Breast epithelium (tissue), 4 donors: ENCODE data around the gene MAP3K21. TPM values are rescaled to one million over a fixed set of nuclear protein-coding genes. Genes with fewer than 3 reads are reported as not detected.

Source experiments
- DNase-seq, 2 donors: peaks; one replicate each; pipeline ENCODE4 v3.0.0-alpha.2; 2019; ENCODE audit warnings: low spot score in 2 of 2
- H3K27ac ChIP-seq, 2 donors: fragments of 200-600 bp; sonication (generic) in 1 of 2; one replicate each; pipeline ENCODE4 v1.5.1; 2016 to 2019; ENCODE audit warnings: mild to moderate bottlenecking in 1 of 2
- H3K27me3 ChIP-seq, 2 donors: fragments of 200-600 bp; sonication (generic) in 1 of 2; one replicate each; pipeline versions ENCODE4 v1.5.1 to v1.6.0; 2017 to 2019; ENCODE audit warnings: control low read depth in 1 of 2, mild to moderate bottlenecking in 1 of 2
- H3K36me3 ChIP-seq: fragments of 200-600 bp; one replicate; pipeline ENCODE4 v1.5.1; 2019
- H3K4me1 ChIP-seq, 2 donors: fragments of 200-600 bp; sonication (generic); one replicate each; pipeline ENCODE4 v1.5.1; 2016 to 2019; ENCODE audit warnings: control low read depth in 1 of 2
- H3K4me3 ChIP-seq, 3 donors: fragments of 200-600 bp; sonication (generic); 1 replicate in 2 of 3; 2 replicates in 1 of 3; pipeline ENCODE4 v1.5.1; 2016 to 2019; ENCODE audit warnings: mild to moderate bottlenecking in 3 of 3, moderate library complexity in 2 of 3
- H3K9me3 ChIP-seq, 2 donors: fragments of 200-600 bp; sonication (generic) in 1 of 2; one replicate each; pipeline ENCODE4 v1.5.1; 2016 to 2019; ENCODE audit warnings: control low read depth in 1 of 2
- POLR2A ChIP-seq: fragments of 450-650 bp; IDR thresholded peaks from one replicate; pipeline ENCODE4 v1.6.1; 2016; ENCODE audit warnings: antibody characterized with exemption, mild to moderate bottlenecking, moderate library complexity
- POLR2AphosphoS5 ChIP-seq, 3 donors: sonication (generic); formaldehyde crosslinking; IDR thresholded peaks; one replicate each; pipeline ENCODE4 v1.6.1; 2017; ENCODE audit warnings: antibody characterized with exemption in 3 of 3
- intact Hi-C: fragments of 100-400 bp; cut with DNase I; formaldehyde crosslinking; loops from one replicate; pipeline ENCODE4 v1.15.1; 2023; ENCODE audit warnings: low total_unique reads
- total RNA-seq, 3 donors: library from RNA; depleted of rRNA; stranded (reverse); fragments of >200 nt; gene quantifications; one replicate each; pipeline ENCODE4 v1.1.0, GENCODE V29; 2016
- TF ChIP-seq, protein P1 (sequence below), 3 donors: fragments of 450-650 bp; IDR thresholded peaks; one replicate each; pipeline ENCODE4 v1.5.1; 2016 to 2017; ENCODE audit warnings: antibody characterized with exemption in 3 of 3, mild to moderate bottlenecking in 3 of 3, moderate library complexity in 3 of 3

MAP3K21 gene
- total RNA-seq, 3 donors from 2014 or later = 1.3 to 9.5 (median 3.9) TPM

DNA sequence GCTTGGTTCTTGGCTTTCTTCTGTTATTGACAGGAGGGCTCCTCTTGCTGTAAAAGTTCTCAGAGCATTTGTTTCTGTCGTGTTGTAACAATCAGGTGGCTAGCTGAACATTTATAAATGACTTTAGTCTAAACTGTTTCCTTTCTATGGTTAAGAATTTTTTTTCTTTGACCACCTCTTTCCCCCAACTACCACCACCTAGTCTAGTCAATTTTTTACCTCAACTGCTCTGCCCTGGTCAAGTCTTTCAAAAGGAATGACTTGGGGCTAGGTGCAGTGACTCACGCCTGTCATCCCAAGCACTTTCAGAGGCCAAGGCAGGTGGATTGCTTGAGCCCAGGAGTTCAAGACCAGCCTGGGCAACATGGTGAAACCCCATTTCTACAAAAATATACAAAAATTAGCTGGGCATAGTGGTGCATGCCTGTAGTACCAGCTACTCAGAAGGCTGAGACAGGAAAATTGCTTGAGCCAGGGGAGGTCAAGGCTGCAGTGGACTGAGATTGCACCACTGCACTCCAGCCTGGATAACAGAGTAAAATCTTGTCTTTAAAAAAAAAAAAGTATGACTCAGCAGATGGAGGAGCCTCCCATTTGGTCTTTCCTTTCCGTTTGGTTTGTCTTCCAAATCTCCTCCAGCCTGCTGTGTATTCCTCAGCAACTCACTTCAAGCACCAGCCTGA, 40.7 kb downstream of the MAP3K21 start:
- H3K4me3 ChIP-seq = no peak overlapping the region
- no peaks in the 10 kb centered on the region for H3K36me3 ChIP-seq
- H3K4me1 ChIP-seq = no peaks in the 10 kb centered on the region
- DNase-seq = no peak
- H3K27me3 ChIP-seq = no peaks in the 10 kb centered on the region
- no peaks in the 10 kb centered on the region for H3K9me3 ChIP-seq
- no peak overlapping the region for H3K27ac ChIP-seq
- TF ChIP-seq POLR2AphosphoS5 (IDR thresholded peaks at IDR 0.05) (no peak), POLR2A (no peak)
- TF ChIP-seq, protein P1, sequence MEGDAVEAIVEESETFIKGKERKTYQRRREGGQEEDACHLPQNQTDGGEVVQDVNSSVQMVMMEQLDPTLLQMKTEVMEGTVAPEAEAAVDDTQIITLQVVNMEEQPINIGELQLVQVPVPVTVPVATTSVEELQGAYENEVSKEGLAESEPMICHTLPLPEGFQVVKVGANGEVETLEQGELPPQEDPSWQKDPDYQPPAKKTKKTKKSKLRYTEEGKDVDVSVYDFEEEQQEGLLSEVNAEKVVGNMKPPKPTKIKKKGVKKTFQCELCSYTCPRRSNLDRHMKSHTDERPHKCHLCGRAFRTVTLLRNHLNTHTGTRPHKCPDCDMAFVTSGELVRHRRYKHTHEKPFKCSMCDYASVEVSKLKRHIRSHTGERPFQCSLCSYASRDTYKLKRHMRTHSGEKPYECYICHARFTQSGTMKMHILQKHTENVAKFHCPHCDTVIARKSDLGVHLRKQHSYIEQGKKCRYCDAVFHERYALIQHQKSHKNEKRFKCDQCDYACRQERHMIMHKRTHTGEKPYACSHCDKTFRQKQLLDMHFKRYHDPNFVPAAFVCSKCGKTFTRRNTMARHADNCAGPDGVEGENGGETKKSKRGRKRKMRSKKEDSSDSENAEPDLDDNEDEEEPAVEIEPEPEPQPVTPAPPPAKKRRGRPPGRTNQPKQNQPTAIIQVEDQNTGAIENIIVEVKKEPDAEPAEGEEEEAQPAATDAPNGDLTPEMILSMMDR (IDR thresholded peaks at IDR 0.05) = no peak
- intact Hi-C loops = no loop called here

DNA sequence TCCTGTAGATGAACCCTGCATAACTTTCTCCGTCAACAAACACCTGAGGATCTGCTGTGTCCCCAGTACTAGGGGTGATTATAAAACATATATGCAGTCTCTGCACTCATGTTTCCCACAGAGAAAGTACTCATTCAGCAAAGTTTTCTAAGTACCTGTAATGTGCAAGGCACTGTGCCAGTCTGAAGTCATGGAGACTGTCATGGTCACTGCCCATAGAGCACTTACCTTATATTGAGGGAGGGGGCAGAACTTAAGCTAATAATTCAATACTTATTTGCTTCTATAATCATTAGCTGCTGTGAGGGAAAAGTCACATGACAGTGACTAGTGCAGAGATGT, 41.2 kb downstream of the MAP3K21 start:
- H3K27me3 ChIP-seq = no peaks in the 10 kb centered on the region
- no peak for TF ChIP-seq POLR2A
- TF ChIP-seq POLR2AphosphoS5 (IDR thresholded peaks at IDR 0.05) = no peak
- TF ChIP-seq, protein P1 (IDR thresholded peaks at IDR 0.05) = no peak

GRCh38 chr1:233372218-233373120, 44.9 kb downstream of the MAP3K21 start:
- Histone ChIP-seq H3K36me3 (no peaks in the 10 kb centered on the region), H3K4me3 (no peak overlapping the region), H3K27me3 (no peaks in the 10 kb centered on the region), H3K9me3 (no peaks in the 10 kb centered on the region), H3K27ac (no peak overlapping the region), H3K4me1 (no peaks in the 10 kb centered on the region)
- DNase-seq = no peak
- no peak for TF ChIP-seq POLR2AphosphoS5 (IDR thresholded peaks at IDR 0.05)
- TF ChIP-seq POLR2A = no peak
- TF ChIP-seq, protein P1 (IDR thresholded peaks at IDR 0.05) = no peak
- intact Hi-C loops = no loop called here

More for the DNA sequence above, 41.2 kb downstream of the MAP3K21 start:
- intact Hi-C loops = no loop called here
- no peaks in the 10 kb centered on the region for H3K4me1 ChIP-seq
- H3K36me3 ChIP-seq = no peaks in the 10 kb centered on the region
- no peak overlapping the region for H3K27ac ChIP-seq
- no peak overlapping the region for H3K4me3 ChIP-seq
- no peak for DNase-seq
- H3K9me3 ChIP-seq = no peaks in the 10 kb centered on the region

DNA sequence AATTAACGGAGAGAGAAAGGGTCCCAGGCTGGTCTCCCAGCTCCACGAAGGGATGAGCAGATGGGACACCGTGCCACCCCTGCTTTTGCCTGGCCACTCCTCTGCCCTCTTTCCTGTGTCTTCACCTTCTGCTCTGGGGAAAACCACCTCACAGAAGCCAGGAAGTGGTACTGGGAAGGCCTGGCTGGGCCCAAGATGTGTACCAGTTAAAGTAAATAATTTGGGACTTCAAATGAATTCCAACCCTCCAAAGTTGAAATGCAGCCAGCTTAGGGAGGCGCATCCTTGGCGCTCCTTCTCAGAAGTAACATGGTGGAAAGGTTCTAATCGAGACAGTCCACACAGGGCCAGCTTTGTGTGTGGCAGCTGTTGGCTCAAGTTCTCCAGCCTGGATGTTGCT, 45.7 kb downstream of the MAP3K21 start:
- Histone ChIP-seq H3K9me3 (no peaks in the 10 kb centered on the region), H3K27ac (no peak overlapping the region), H3K4me1 (no peaks in the 10 kb centered on the region), H3K4me3 (no peak overlapping the region), H3K36me3 (no peaks in the 10 kb centered on the region), H3K27me3 (no peaks in the 10 kb centered on the region)
- TF ChIP-seq POLR2A (no peak), POLR2AphosphoS5 (IDR thresholded peaks at IDR 0.05) (no peak)
- TF ChIP-seq, protein P1 (IDR thresholded peaks at IDR 0.05) = no peak
- intact Hi-C loops = no loop called here
- no peak for DNase-seq

GRCh38 chr1:233375653-233376052, 48.1 kb downstream of the MAP3K21 start:
- intact Hi-C loops = loop anchor here (1.0 kb wide), 1 partner anchor 18 kb away; no protein-coding TSS in a partner anchor
- no peak for DNase-seq
- Histone ChIP-seq H3K36me3 (no peaks in the 10 kb centered on the region), H3K9me3 (no peaks in the 10 kb centered on the region), H3K4me3 (no peak overlapping the region), H3K27me3 (no peaks in the 10 kb centered on the region), H3K27ac (no peak overlapping the region), H3K4me1 (no peaks in the 10 kb centered on the region)
- TF ChIP-seq POLR2AphosphoS5 (IDR thresholded peaks at IDR 0.05) (no peak), POLR2A (no peak)
- TF ChIP-seq, protein P1 (IDR thresholded peaks at IDR 0.05) = no peak
